GM19035 (cell line): Measurements from ENCODE around the gene VWC2.

Experiments used
- ATAC-seq: cut with Tn5 transposase; IDR thresholded peaks from one replicate; pipeline ENCODE4 v1.9.1; 2021; ENCODE audit not compliant: unreplicated experiment

The VWC2 gene

DNA sequence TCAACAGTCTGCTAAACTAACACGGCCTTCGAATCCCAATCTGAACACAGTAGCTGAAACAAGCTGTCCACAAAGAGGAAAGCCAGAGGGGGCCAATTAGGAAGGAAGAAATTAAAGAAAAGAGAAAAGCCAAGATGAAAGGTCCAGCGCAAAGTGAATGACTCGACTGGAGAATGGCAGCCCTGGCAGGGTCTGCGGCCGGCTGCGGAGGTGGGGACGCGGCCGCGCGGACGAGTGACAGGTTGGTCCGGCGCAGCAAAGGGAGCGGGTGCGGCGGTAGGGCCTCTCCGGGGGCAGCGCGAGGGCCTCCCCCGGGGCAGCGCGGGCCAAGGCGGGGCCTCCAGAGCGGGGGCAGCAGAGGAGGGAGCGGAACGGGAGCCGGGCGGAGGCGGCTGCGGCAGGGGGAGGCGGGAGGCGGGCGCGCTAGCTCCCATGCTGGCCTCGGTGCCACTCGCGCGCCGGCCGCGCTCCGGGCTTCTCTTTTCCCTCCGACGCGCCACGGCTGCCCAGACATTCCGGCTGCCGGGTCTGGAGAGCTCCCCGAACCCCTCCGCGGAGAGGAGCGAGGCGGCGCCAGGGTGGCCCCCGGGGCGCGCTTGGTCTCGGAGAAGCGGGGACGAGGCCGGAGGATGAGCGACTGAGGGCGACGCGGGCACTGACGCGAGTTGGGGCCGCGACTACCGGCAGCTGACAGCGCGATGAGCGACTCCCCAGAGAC lies at the start of gene VWC2:
Gene VWC2, plus strand, starts transcription at position 421 of the 718 bp plus-strand sequence. CDS start 1,798 bp downstream, outside the sequence.
- ATAC-seq: peak; percentile 22

DNA sequence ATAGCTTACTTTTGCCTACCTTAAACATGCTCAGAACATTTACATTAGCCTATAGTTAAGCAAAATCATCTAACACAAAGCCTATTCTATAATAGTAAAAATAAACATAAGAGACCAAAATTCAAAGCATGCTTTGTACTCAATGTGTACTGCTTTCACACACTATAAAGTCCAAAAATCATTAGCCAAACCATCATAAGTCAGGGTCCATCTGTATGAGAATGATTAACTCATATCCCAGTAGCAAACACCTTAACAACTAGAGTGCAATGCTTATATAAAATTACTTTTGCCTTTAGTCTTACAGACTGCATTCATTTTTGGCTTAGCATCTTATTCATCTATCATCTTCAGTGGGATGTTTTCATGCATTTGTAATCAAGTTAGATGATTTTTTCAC lies 49.4 kb upstream of the VWC2 start:
- ATAC-seq: no peak

DNA sequence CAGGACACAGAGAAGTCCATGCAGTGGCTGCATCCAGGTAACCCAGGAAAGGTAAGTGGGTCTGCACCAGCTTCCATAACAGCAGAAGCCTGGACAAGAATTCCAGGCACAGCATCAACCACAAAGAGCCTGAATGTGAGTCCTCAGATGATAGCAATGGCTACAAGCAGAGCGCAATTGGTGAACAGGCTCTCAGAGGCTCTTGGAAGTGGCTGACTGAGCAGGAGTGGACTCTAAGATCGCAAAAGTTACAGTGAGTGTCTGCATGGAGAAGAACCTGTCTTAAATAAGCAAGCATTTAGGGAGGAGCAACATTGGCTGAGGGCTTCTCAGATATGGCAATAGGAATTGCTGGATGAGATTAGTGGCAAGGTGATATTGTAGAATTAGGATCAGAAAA lies 41.6 kb upstream of the VWC2 start:
- ATAC-seq: no peak

DNA sequence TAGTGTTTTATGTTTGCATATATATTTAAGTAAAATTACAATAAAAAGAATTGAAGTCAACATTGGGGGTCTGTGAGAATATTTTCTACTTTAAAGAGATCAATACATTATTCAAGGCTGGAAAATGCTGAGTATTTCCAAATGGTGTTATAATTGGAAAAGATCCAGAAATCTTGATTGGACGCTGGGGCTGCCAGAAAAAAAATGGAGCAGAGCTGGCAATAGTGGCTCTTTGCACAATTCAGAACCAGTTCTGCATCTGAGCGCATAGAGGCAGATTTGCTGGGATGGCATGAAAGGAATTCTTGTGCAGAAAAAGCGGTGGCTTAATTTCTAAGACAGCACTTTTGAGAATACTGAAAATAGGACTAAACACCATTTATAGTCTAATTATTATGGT lies 10.8 kb upstream of the VWC2 start:
- ATAC-seq: no peak

DNA sequence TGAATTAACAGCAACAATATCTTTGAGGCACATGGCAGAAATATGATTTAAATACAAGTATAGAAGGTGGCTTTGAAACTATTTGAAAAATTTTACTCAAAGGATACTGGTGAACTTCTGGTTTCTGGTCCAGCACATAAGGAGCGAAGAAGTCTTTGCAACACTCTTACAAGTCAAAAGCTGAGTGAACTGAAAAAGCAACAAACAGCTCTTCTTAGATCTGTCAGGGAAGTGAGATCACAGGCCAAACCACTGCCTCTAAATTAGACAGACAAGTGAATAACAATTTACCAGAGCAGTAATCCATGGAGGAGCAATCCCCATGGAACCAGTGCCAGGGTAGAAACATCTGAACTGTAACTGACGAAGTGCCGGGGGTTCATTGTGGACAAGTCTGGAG lies 9.6 kb upstream of the VWC2 start:
- ATAC-seq: no peak

DNA sequence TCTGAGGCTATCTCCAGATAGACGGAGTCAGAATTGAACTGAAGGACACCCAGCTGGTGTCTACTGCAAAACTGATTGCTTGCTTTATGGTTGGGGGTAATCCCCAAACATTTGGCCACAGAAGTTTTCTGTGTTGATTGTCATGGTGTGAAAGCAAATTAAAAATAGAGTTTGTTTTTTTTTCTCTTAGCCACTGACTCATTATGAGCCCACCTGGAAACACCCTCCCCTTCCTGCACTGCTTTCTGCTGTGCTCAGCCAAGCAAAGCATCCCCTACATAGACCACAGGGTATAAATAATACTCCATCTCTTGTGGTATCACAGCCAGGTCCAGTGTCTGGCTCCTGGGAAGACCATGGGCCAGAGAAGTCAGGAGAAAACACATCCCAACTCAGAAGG lies 6.5 kb upstream of the VWC2 start:
- peak; percentile 75 for ATAC-seq

DNA sequence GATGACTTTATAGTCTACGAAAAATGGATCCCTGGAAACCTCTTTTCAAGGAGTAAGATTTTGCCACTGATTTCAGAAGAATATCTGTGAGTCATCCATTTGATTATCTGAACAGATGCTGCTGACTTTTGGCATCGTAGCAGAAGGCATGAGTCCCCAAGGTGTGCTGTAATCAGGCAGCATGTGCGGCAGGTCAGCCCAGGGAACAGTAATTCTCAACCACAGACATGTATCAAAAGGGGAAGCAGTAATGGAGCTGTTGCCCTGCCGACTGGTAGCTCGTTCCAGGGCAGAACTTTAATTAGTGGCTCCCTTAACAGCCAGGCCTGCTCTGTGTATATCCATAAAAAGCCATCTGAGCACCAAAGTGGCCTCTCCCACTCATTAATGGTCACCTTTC lies 5.7 kb upstream of the VWC2 start:
- no peak for ATAC-seq

DNA sequence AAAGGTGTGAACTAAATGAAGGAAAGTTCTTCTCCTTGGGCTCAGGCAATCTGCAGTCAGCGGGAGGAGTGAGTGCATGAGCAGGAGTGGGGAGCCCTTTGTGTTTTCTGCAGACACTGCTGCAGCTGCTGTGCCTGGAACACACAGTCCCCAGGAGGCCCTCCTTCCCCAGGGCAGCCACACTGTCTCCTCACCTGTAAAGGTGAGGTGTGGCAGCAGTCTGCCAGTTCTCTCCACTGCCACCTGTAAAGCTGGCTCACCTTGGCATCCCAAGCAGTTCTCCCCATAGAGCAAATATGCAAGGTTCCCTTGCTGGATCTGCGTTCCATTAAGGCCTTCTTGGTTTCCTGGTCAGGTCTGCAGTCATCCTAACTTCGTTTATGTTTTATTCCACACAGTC lies 5.2 kb upstream of the VWC2 start:
- ATAC-seq: no peak

DNA sequence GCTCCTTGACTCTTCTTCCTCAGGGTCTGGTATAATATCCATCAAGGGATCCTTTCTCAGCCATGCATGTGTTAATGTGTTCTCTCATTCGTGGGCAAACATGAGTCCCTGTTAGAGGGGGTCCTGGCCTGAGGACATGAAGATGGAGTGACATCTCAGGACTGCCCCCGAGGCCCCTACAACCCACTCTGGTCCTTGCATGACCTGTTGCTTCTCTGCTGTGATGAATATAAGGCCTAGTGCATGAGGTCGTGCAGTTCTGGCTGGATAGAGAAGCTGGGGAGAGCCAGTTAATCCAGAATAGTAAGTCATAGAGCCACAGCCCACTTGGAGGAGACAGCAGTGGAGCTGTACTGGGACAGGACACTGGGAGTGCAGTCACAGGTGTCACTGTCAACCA lies 4.6 kb upstream of the VWC2 start:
- ATAC-seq: no peak

DNA sequence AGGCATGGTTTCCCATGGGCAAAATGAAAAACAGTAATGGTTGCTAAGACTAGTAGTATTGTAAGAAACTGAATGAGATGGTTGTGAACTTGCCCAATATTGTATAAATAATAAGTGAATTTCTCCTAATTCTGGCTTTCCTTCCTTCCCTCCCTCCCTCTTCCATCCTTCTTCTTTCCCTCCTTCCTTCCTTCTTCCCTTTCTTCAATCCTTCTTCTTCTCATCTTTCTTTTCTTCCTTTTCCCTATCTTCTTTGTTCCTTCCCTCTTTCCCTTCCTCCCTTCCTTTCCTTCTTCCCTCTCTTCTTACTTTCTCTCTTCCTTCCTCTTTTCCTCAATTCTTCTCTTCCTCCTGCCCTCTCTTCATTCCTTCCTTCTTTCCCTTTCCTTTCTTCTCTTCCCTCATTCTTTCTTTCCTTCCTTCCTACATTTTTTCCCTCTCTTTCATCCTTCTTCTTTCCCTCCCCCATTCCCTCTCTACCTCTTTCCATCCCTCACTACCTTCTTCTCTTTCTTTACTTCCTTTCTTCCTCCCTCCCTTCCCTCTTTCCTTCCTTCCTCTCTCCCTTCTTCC lies 4.1 kb upstream of the VWC2 start:
- no peak for ATAC-seq

DNA sequence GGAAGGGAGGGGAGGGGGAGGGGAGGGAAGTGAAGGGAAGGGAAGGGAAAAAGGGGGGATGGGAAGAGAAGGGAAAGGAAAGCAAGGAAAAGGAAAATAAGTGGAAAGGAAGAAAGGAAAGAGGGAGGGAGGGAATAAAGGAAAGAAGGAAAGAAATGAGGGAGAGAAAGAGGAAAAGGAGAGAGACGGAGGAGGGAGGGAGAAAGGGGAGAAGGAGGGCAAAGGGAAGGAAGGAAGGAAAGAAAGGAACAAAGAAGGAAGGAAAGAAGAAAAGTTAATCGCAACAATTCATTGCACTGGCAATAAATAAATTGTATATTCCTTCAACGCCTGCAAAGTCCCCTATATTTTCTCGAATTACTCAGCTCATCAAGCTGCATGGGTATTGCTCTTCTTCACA lies 2.6 kb upstream of the VWC2 start:
- no peak for ATAC-seq

DNA sequence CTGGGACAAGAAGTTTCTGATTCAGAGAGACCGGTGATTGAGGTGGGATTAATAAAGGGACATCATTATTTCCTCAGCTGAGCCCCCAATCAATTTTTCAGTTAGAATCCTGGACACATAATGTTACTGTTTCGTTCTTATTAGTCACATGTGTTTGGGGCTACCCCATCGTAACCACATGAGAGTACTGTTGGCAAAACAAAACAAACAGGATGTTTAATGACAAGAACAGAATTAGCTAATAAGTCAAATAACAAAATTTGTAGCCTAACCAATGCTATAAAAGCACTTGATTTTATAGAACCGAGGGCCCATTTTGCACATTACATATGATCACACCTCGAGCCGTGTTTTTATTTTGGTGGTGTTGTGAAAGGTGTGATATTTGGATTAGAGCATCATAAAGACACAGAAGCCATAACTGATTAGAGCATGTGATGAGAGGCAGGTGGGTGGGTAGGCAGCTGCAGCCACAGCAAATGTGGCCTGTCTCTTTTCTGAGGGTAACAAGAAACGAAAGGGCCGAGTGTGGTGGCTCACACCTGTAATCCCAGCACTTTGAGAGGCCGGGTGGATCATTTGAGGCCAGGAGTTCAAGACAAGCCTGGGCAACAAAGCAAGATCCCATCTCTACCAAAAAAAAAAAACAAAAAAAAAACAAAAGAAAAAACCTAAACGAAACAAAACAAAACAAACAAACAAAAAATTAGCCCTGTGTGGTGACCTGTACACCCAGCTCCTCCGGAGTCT lies 1.8 kb upstream of the VWC2 start:
- ATAC-seq: peak; percentile 48

DNA sequence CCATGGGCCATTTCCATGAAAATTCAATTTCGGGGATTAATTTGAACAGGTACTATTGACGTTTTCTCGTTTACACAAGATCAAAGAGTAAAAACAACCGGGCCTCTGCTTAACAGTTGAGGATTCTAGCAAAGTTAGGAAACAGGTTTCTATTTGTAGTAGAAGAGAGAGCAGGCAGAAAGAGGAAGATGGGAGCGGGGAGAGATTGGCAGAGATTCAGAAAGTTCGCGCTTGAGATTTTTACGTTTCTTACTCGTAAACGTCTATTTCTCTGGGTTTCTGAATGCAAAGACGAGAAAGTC lies 571 bp upstream of the VWC2 start:
- ATAC-seq: no peak

DNA sequence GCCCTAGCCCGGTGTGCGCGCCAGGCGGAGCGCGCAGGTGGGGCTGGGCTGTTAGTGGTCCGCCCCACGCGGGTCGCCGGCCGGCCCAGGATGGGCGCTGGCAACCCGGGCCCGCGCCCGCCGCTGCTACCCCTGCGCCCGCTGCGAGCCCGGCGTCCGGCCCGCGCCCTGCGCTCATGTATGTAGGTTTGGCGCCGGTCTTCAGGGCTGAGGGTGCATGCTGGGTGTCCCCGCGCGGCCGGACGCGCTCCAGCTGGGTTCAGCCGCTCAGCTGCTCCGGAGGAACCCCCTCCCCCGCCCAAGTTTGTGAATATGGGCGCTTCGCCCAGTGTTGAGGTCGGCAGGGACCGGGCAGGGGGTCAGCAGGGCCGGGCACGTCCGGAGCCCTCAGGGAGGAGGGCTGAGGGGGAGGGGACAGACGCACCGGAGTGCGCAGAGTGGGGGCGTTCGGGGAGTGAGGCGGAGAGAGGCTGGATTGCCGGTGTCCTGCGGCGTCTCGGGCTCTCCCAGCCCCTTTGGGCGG lies 559 bp downstream of the VWC2 start:
- peak; percentile 4 for ATAC-seq

DNA sequence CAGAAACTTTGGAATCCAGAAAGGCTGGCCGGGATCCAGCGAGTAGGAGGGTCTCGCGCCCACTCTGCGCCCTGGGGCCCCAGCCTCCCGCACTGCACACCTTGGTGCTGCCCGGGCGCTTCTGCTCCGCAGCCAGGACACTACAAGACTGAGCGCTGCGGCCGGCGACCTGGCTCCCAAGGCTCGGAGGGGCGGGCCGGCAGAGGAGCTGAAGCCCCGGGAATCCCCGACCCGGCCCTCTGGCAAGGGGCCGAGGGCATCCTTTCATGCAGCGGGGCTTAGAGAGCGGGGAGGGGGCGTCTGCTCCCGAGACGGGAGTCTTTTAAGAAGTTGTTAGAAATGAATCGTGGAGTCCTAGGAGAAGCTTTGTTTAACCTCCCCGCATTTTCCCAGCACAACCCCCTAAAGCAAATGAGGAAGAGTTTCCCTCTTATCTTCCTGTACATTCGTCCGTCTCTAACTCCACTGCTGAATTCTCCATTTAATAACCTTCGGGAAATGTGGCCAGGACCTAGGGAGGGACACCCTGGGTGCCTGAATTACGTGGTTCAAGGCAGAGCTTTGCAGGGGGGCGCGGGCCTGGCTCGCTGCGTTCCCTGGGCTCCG lies 1.1 kb downstream of the VWC2 start:
- ATAC-seq: no peak

DNA sequence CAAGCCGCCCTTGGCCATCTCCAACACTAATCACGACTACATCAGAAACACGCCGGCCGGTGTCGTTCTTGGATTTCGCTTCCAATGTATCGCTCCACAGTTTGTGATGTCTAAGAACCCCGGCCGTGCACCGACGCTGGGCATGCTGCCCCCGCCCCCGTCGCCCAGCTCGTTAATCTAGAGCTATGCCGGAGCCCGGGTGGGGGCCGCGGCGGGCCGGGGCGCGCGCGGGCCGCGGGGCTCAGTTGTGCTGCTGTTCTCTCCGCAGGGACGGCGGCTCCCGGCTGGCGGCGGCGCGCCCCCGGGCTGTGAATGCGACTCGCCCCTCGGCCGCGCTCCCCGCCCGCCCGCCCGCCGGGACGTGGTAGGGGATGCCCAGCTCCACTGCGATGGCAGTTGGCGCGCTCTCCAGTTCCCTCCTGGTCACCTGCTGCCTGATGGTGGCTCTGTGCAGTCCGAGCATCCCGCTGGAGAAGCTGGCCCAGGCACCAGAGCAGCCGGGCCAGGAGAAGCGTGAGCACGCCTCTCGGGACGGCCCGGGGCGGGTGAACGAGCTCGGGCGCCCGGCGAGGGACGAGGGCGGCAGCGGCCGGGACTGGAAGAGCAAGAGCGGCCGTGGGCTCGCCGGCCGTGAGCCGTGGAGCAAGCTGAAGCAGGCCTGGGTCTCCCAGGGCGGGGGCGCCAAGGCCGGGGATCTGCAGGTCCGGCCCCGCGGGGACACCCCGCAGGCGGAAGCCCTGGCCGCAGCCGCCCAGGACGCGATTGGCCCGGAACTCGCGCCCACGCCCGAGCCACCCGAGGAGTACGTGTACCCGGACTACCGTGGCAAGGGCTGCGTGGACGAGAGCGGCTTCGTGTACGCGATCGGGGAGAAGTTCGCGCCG lies 1.9 kb downstream of the VWC2 start:
- no peak for ATAC-seq

DNA sequence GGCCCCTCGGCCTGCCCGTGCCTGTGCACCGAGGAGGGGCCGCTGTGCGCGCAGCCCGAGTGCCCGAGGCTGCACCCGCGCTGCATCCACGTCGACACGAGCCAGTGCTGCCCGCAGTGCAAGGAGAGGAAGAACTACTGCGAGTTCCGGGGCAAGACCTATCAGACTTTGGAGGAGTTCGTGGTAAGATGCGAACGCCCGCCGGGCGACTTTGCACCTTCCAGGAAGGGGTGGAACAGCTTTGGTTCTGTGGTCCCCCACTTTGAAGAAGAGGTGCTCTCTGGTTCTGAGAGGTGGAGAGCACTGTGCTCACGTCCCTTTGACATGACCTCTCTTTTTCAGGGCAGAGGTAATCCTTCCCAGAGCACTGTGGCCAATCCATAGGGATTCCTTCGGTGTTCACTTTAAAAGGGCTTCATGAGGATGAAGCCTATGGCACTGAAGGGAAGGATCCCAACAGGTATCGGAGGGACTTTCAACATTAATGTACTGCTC lies 2.6 kb downstream of the VWC2 start:
- ATAC-seq: no peak

DNA sequence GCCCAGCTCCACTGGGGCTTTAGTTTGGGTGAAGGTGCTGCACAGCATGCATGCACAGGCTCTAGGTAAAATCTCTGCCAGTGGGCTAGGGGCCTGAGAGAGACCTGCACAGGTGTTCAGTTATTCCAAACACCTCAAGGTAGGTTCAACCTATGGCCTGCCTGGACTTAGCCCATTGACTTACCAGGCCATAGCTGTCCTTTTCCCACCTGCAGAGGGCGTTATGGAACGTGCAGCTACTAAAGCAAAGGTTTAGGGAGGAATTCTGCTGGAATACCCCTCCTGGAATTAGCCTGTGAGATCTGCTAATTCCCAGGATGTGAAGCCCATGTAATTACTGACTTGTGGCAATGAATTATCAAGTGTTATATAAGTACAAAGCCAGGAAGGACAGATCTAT lies 3.6 kb downstream of the VWC2 start:
- no peak for ATAC-seq

DNA sequence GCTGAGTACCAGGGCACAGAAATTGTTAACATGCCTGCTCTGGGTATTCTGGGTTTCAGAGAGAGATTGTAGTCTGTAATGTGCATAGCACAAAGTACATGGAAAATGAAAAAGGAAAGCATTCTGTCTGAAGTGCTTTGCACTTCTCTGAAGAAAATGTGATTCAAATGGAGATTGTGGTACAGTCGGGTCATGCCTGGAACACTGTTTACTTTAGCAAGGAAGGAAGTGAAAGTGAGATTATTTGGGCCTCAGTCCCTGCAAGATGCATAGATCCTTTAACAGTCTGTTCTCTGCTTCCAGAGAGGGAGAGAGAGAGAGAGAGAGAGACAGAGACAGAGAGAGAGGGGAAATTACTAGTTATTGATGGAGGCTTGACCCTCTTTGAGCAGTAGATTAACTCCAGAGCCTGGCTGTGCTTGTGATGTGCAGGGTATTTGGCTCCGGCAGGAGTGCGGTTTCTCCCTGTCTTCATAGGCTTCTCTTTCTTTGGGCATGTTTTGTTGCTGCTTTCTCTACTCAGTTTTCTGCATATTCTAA lies 5.4 kb downstream of the VWC2 start:
- ATAC-seq: no peak

DNA sequence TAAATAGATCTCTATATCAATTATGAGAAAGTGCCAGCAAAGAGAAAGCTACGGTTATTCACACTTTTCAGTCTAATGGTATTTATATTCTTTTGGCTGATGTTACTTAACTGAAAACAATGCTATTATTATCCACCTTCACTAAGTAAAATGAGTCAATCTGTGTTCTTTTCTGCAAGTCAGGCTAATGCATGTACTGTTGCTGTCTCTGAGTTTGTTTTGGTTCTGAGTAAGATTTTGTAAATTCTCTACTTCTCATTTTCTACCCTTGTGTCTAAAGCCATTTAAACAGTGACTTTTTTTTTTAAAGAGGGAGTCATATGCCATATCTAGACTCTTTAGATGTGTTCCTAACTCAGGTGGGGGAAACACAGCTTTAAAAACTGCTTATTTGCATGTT lies 7.5 kb downstream of the VWC2 start:
- no peak for ATAC-seq
